GM23338 (cell line): ENCODE data around the gene AGA. TPM values are rescaled to one million over a fixed set of nuclear protein-coding genes. Genes with fewer than 3 reads are reported as not detected.

ENCODE experiments used
- ATAC-seq: fragments of 200-7000 bp; cut with Tn5 transposase; 3 replicates; pipeline ENCODE4 v1.9.1; 2020
- DNase-seq: peaks from one replicate; pipeline ENCODE4 v3.0.0-alpha.2; 2015; ENCODE audit warnings: low spot score
- H2AFZ ChIP-seq: fragments of 200-600 bp; sonication (generic); 2 replicates; pipeline ENCODE4 v1.8.0; 2016; ENCODE audit warnings: antibody characterized with exemption, mild to moderate bottlenecking, moderate library complexity
- H3F3A ChIP-seq: fragments of 200-600 bp; sonication (generic); replicated peaks from 2 replicates; pipeline ENCODE4 v1.8.0; 2017; ENCODE audit warnings: antibody characterized with exemption, mixed run types, low read depth
- H3K27ac ChIP-seq: fragments of 200-600 bp; sonication (generic); 2 replicates; pipeline ENCODE4 v1.6.1; 2016; ENCODE audit warnings: low read depth
- H3K27me3 ChIP-seq: fragments of 200-600 bp; sonication (generic); 2 replicates; pipeline ENCODE4 v1.8.0; 2016; ENCODE audit warnings: mild to moderate bottlenecking, mixed run types, moderate library complexity; ENCODE audit not compliant: insufficient read depth
- H3K36me3 ChIP-seq: fragments of 200-600 bp; sonication (generic); 2 replicates; pipeline ENCODE4 v1.8.0; 2016; ENCODE audit warnings: mild to moderate bottlenecking; ENCODE audit not compliant: insufficient read depth
- H3K4me1 ChIP-seq: fragments of 200-600 bp; sonication (generic); 2 replicates; pipeline ENCODE4 v1.8.0; 2016; ENCODE audit warnings: mild to moderate bottlenecking, moderate library complexity; ENCODE audit not compliant: insufficient read depth
- H3K4me2 ChIP-seq: fragments of 200-600 bp; sonication (generic); 2 replicates; pipeline ENCODE4 v1.7.1; 2017; ENCODE audit warnings: mixed run types
- H3K4me3 ChIP-seq: fragments of 200-600 bp; sonication (generic); 2 replicates; pipeline ENCODE4 v1.6.1; 2016; ENCODE audit warnings: mixed run types
- H3K79me2 ChIP-seq: fragments of 200-600 bp; sonication (generic); replicated peaks from 2 replicates; pipeline ENCODE4 v1.8.0; 2017; ENCODE audit warnings: mild to moderate bottlenecking; ENCODE audit not compliant: insufficient read depth
- H3K9me2 ChIP-seq: fragments of 200-600 bp; sonication (generic); 2 replicates; pipeline ENCODE4 v1.8.0; 2017; ENCODE audit not compliant: insufficient read depth
- H4K20me1 ChIP-seq: fragments of 200-600 bp; sonication (generic); replicated peaks from 2 replicates; pipeline ENCODE4 v1.8.0; 2017; ENCODE audit warnings: mild to moderate bottlenecking; ENCODE audit not compliant: insufficient read depth
- H3K27ac Mint-ChIP-seq: 2 replicates; pipeline ENCODE4 v1.8.0; 2020; ENCODE audit warnings: inconsistent platforms, mild to moderate bottlenecking, moderate library complexity, mixed read lengths
- H3K27me3 Mint-ChIP-seq: 3 replicates; pipeline ENCODE4 v1.8.0; 2022; ENCODE audit warnings: low read depth, mild to moderate bottlenecking, moderate library complexity, mixed read lengths, inconsistent platforms; ENCODE audit not compliant: insufficient read depth, poor library complexity
- H3K36me3 Mint-ChIP-seq: 3 replicates; pipeline ENCODE4 v1.8.0; 2021; ENCODE audit warnings: low read depth, mild to moderate bottlenecking, inconsistent platforms, moderate library complexity, mixed read lengths
- H3K4me1 Mint-ChIP-seq: 3 replicates; pipeline ENCODE4 v1.8.0; 2020; ENCODE audit warnings: mild to moderate bottlenecking, inconsistent platforms, mixed read lengths
- H3K4me3 Mint-ChIP-seq: 3 replicates; pipeline ENCODE4 v1.8.0; 2021; ENCODE audit warnings: moderate library complexity, mild to moderate bottlenecking, inconsistent platforms, mixed read lengths
- H3K9me3 Mint-ChIP-seq: 3 replicates; pipeline ENCODE4 v1.8.0; 2020; ENCODE audit warnings: moderate library complexity, mild to moderate bottlenecking, inconsistent platforms, mixed read lengths
- CREB1 ChIP-seq: fragments of 250-450 bp; sonication (Bioruptor Pico); IDR thresholded peaks from 2 replicates; pipeline ENCODE4 v1.5.0; 2020; ENCODE audit warnings: low read depth, mild to moderate bottlenecking, moderate library complexity
- CTCF ChIP-seq, 2 experiments: fragments of 200-600 bp in 1 of 2; sonication (generic) in 1 of 2; conservative IDR thresholded peaks; 2 replicates each; pipeline versions ENCODE4 v1.5.1 to v1.6.1; 2016 to 2017; ENCODE audit warnings: antibody characterized with exemption in 2 of 2, low read depth in 2 of 2, mild to moderate bottlenecking in 2 of 2, moderate library complexity in 1 of 2
- ETS1 ChIP-seq: IDR thresholded peaks from 2 replicates; pipeline ENCODE4 v1.6.1; 2016; ENCODE audit warnings: antibody characterized with exemption
- EZH2 ChIP-seq: fragments of 200-600 bp; sonication (generic); IDR thresholded peaks from one replicate; pipeline ENCODE4 v1.8.0; 2017; ENCODE audit warnings: antibody characterized with exemption, mild to moderate bottlenecking, low read depth; ENCODE audit not compliant: unreplicated experiment
- EZH2phosphoT487 ChIP-seq: fragments of 200-600 bp; sonication (generic); IDR thresholded peaks from one replicate; pipeline ENCODE4 v1.8.1; 2018; ENCODE audit warnings: antibody characterized with exemption; ENCODE audit not compliant: unreplicated experiment
- JUNB ChIP-seq: IDR thresholded peaks from one replicate; pipeline ENCODE4 v1.6.1; 2016; ENCODE audit warnings: antibody characterized with exemption; ENCODE audit not compliant: unreplicated experiment
- NANOG ChIP-seq: IDR thresholded peaks from 2 replicates; pipeline ENCODE4 v1.6.1; 2016; ENCODE audit warnings: antibody characterized with exemption, borderline replicate concordance
- POLR2AphosphoS5 ChIP-seq: IDR thresholded peaks from 2 replicates; pipeline ENCODE4 v1.6.1; 2016; ENCODE audit warnings: antibody characterized with exemption, low read depth
- REST ChIP-seq: IDR thresholded peaks from one replicate; pipeline ENCODE4 v1.6.1; 2018; ENCODE audit warnings: antibody characterized with exemption; ENCODE audit not compliant: unreplicated experiment
- STAT1 ChIP-seq: IDR thresholded peaks from one replicate; pipeline ENCODE4 v1.6.1; 2016; ENCODE audit warnings: antibody characterized with exemption; ENCODE audit not compliant: unreplicated experiment
- ZNF114 ChIP-seq: fragments of 250-450 bp; sonication (Bioruptor Pico); IDR thresholded peaks from 2 replicates; pipeline ENCODE4 v1.5.0; 2020; ENCODE audit warnings: mild to moderate bottlenecking, moderate library complexity
- ZNF331 ChIP-seq: fragments of 250-450 bp; sonication (Bioruptor Pico); IDR thresholded peaks from 2 replicates; pipeline ENCODE4 v1.5.0; 2020; ENCODE audit warnings: low read depth, mild to moderate bottlenecking, moderate library complexity
- ZNF462 ChIP-seq: fragments of 250-450 bp; sonication (Bioruptor Pico); IDR thresholded peaks from 2 replicates; pipeline ENCODE4 v1.5.0; 2020; ENCODE audit warnings: mild to moderate bottlenecking, moderate library complexity
- polyA plus RNA-seq: library from polyadenylated mRNA; unstranded; fragments of >200 nt; fragmentation: Nextera tagmentation; extraction: Ambion mirVana; gene quantifications from 2 replicates; pipeline ENCODE4 v1.2.1, GENCODE V29; 2016
- total RNA-seq: library from RNA; depleted of rRNA; stranded (reverse); fragments of >200 nt; shearing (Covaris generic); gene quantifications from 2 replicates; pipeline ENCODE4 v1.2.3, GENCODE V29; 2014

The AGA gene
- total and polyA plus RNA-seq, 2 experiments from 2014 or later = 5.5 to 12.8 TPM

DNA sequence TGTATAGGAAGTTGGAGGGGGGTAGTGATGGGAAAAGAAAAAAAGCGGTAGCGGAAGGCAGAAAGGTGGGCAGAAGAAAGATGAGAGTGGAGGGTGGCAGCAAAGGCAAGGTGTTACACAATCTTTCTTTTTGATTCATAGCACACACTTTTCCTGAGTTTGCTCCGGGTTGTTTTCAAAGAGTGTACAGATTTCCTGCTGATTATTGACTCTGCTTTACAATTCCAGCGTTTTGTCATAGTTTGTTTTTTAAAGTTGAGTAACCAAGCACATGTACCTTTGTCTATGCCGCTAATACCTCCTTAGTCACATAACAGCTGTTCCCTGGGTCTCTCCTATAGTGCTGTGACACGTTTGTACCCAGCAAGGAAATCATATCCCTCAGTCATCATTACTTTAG is 50.3 kb downstream of the AGA start:
- ATAC-seq (no peak), DNase-seq (no peak)
- TF ChIP-seq REST (no peak), ZNF114 (CRISPR knock-in tag) (no peak), POLR2AphosphoS5 (no peak), ETS1 (no peak), EZH2 (no peak), NANOG (no peak), ZNF331 (CRISPR knock-in tag) (no peak), CREB1 (CRISPR knock-in tag) (no peak), EZH2phosphoT487 (no peak), ZNF462 (CRISPR knock-in tag) (no peak), STAT1 (no peak), CTCF (conservative IDR thresholded peaks at IDR 0.05; ENCODE audit: low read depth in 2 of 2) (no peak), JUNB (no peak)
- H3K27ac ChIP-seq = no peak overlapping the region
- no peaks in the 10 kb centered on the region for H3K79me2 ChIP-seq
- no peaks in the 10 kb centered on the region for H3K36me3 Mint-ChIP-seq
- H3K4me3 ChIP-seq = no peak overlapping the region
- H3K27ac Mint-ChIP-seq = no peak overlapping the region
- H3K4me3 Mint-ChIP-seq = no peak overlapping the region
- no peak overlapping the region for H3K4me2 ChIP-seq
- H3F3A ChIP-seq = no peaks in the 10 kb centered on the region
- no peaks in the 10 kb centered on the region for H3K36me3 ChIP-seq
- H2AFZ ChIP-seq = peak overlapping the region; percentile 90; the same call in 1 of the 2 replicates
- H3K4me1 ChIP-seq = no peaks in the 10 kb centered on the region
- no peaks in the 10 kb centered on the region for H3K9me2 ChIP-seq
- H3K27me3 ChIP-seq = no peaks in the 10 kb centered on the region
- no peaks in the 10 kb centered on the region for H3K4me1 Mint-ChIP-seq
- H3K9me3 Mint-ChIP-seq = no peaks in the 10 kb centered on the region
- H4K20me1 ChIP-seq = no peaks in the 10 kb centered on the region
- no peaks in the 10 kb centered on the region for H3K27me3 Mint-ChIP-seq
